ENCODE measurements around the gene LMF1. TPM values are rescaled to one million over a fixed set of nuclear protein-coding genes. Genes with fewer than 3 reads are reported as not detected.

The LMF1 gene
- total and polyA plus RNA-seq, 9 of the 15 experiments (the other 6 are each of a cell fraction or from before 2014, with no cell fraction given), result 0.11 to 1.6 (median 0.55) TPM; not detected in 1

- H3K36me3 ChIP-seq (ENCODE audit: control insufficient read depth, insufficient read depth, low read length), result no peaks in the 10 kb centered on the region
- 1% methylated on average over 10 of the region's 10 CpGs for WGBS (ENCODE audit: insufficient coverage, low coverage, missing lambda C conversion rate)
- BruUV-seq (replicated peaks), result no TSS peak
- no peaks in the 10 kb centered on the region for H3K4me1 ChIP-seq (replicated peaks in 1 of 2; ENCODE audit: control insufficient read depth in 2 of 2, insufficient read depth in 2 of 2, low read length in 2 of 2)
- intact Hi-C loops (cut with micrococcal nuclease), result no loop called here
- H3K4me3 ChIP-seq, result no peak overlapping the region
- no peaks in the 10 kb centered on the region for H4K20me1 ChIP-seq (replicated peaks; ENCODE audit: control insufficient read depth, insufficient read depth, low read length)
- in situ Hi-C loops (cut with MboI), result no loop called here
- H3K79me2 ChIP-seq (ENCODE audit: control insufficient read depth, insufficient read depth, low read length), result no peaks in the 10 kb centered on the region
- no peak overlapping the region for H3K4me2 ChIP-seq (ENCODE audit: insufficient read depth, low read length)
- peaks cover 28 to 32% of the 10 kb centered on the region in 2 experiments for H3K27me3 ChIP-seq (ENCODE audit: control insufficient read depth in 2 of 2, insufficient read depth in 2 of 2, low read length in 2 of 2)
- TF ChIP-seq RREB1 (CRISPR knock-in tag; IDR thresholded peaks at IDR 0.05) (no peak), MIER1 (IDR thresholded peaks at IDR 0.05; ENCODE audit: low read depth) (no peak), E2F8 (IDR thresholded peaks at IDR 0.05; ENCODE audit: low read depth, partially characterized antibody) (no peak), PBX2 (CRISPR knock-in tag; IDR thresholded peaks at IDR 0.05; ENCODE audit: low read depth) (no peak), PBX2 (tag; conservative IDR thresholded peaks at IDR 0.05; ENCODE audit: low read depth) (no peak), YY1 (IDR thresholded peaks at IDR 0.05; ENCODE audit: borderline replicate concordance in 1 of 3, control insufficient read depth in 1 of 3, extremely low read depth in 1 of 3, insufficient read depth in 3 of 3, insufficient read length in 1 of 3, insufficient replicate concordance in 2 of 3, low read depth in 1 of 3, low read length in 2 of 3) (no peak), ELF2 (CRISPR knock-in tag; IDR thresholded peaks at IDR 0.05) (no peak)
- CTCF ChIA-PET (ENCODE audit: low intra/inter-chr PET ratio), result no interaction called here
- no peaks in the 10 kb centered on the region for H3K9me3 ChIP-seq (replicated peaks; ENCODE audit: control insufficient read depth, insufficient read depth, low read depth, low read length)
- ATAC-seq (no peak), DNase-seq (ENCODE audit: extremely low read depth in 1 of 4, low spot score in 3 of 4) (no peak), FAIRE-seq (no peak)
- no peak overlapping the region for H3K27ac ChIP-seq (ENCODE audit: extremely low read depth, low read depth, low read length)
- H3K9ac ChIP-seq (ENCODE audit: insufficient read depth in 1 of 2, low read depth in 2 of 2, low read length in 2 of 2), result no peak overlapping the region
- no peaks in the 10 kb centered on the region for H3K9me1 ChIP-seq (ENCODE audit: control insufficient read depth, insufficient read depth, low read length)
- POLR2A ChIA-PET, result interaction anchor here (0.6 kb wide), 2 partner anchors 188 to 362 kb away, joined by 3 to 4 read pairs; no protein-coding TSS in a partner anchor
- no peak overlapping the region for H2AFZ ChIP-seq (ENCODE audit: low read depth, low read length)
These were observed 25.3 kb downstream of the LMF1 start for GRCh38 chr16:945271-946047.

All from K562 (cell line).